ENCODE results near the gene ZNF580.

The ZNF580 gene

DNA sequence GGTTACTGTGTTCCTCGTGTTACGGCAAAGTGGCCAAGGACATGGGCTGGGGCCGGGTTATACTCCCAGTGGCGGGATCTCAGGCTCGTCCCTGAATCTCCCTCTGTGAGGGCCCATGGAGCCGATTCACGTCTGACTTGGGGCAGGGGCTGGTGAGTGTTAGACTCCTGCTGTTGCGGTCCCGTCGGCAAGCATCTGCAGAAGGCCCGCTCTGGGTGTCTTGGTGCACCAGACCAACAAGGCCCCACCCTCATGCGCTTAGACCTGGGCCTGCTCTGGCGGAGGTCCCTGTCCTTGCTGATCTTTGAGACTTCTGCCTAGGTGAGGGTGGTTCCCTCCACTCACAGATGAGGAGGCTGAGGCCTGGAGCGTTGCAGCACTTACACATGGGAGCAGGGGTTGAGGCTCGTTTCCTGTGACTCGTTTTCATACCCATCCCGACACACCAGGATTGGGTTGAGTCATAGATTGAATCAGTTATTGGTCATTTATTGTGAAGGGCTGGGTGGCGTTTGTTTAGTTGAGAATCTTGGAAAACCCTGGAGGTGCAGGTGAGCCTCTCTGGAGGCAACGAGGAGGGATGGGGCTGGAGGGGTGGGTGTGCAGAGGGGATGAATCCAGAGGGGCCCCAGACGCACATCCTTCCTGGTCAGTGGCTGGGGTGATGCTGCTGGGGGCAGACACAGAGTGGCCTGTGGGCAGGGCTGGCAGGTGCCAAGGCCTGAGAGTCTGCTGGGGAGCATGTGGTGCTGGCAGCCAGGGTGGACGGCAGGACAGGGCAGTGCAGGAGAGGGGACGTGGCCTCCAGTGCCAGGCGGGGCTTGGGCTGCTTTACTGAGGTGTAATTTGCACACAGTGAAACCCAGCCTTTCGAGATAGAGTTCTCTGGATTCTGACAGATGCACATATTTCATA, 38.8 kb downstream of the ZNF580 start:
- DNase-seq: no peak

DNA sequence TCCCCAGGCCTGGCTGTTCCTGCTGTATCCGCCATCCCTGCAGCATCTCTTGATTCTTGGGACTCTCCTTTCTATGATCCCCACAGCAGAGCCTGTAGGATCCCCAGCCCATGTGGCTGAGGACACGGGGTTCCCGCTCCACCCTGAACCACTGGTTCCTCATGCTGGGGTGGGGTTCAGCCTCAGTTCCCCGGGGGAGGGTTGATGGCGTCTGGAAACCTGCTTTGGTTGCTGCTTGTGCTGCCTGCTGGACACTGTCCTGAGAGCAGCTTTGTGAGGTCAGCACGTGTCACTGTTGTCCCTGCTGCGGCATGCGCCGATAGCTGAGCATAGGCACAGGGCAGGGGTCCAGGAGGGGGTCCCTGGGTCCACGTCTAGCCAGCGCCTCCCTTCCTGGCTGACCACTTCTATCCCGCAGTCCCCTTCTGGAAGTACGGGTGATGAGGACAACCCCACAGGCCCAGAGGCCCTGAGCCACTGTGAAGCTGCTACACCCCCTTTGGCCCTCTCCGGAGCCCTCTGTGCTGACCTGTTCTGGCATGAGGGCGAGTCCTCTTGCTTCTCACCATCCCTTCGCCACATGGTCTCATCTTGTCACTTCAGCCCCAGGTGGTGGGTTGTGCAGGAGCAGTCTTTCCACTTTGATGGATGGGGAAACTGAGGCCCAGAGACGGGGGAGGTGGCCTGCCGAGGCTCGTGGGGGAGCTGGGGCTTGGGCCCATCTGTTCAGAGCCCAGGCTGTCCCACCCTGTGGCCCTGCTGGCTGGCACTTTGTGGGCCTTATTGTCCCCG, 39.7 kb downstream of the ZNF580 start:
- no peak for DNase-seq

GRCh38 chr19:55681131-55682092, 40.6 kb downstream of the ZNF580 start:
- DNase-seq: no peak

DNA sequence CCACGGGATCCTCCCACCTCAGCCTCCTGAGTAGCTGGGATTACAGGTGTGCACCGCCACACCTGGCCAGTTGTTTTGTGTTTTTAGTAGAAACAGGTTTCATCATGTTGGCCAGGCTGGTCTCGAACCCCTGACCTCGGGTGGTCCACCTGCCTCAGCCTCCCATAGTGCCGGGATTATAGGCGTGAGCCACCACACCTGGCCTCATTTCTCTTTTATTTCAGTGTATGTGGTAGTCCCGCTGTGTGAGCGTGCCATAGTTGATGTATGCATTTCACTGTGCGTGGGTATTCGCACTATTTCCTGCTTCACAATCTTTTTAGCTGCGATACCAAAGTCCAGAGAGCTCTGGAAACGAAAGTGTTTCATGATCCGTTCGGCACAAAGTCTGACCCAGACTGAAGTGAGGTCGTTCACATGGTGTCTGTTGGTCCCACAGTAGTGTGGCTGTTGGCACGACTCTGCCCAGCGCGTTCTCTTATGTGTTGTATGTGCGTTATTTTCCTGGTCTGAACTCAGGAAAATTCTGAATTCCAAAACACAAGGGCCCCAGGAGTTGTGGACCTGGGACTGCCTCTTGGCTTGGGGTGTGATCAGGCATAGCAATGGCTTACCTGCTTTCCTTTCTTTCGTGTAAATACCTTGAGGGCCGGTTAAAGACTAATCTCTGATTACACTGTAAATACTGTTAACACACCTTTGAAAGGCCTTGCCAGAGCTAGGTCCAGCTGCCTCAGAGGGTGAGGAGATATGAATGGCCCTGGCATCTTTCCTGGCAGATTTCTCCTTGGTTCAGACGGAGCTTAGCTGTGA, 42.9 kb downstream of the ZNF580 start:
- no peak for DNase-seq

DNA sequence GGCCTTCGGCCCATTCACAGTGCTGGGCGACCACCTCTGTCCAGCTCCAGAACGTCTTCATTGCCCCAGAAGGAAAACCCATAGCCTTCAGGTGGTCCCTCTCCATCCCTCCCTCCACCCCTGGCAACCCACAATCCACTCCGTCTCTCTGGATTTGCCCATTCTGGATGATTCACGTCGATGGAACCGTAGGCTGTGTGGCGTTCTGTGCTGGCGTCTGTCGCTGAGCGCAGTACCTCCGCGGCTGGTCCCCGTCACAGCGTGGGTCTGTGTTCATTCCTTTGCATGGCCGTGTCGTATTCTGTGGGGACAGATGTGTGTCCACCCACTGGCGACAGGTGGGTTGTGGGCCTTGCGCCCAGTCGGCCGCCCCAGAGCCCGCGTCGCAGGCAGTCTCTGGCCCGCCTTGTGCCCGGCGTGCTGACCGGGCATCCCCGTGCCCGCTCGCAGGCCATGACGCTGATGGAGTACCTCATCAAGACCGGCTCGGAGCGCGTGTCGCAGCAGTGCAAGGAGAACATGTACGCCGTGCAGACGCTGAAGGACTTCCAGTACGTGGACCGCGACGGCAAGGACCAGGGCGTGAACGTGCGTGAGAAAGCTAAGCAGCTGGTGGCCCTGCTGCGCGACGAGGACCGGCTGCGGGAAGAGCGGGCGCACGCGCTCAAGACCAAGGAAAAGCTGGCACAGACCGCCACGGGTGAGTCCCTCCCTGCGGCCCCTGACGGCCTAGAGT, 44.3 kb downstream of the ZNF580 start:
- DNase-seq: no peak

- DNase-seq: no peak
Observed at GRCh38 chr19:55685776-55686175, 45.0 kb downstream of the ZNF580 start.

DNA sequence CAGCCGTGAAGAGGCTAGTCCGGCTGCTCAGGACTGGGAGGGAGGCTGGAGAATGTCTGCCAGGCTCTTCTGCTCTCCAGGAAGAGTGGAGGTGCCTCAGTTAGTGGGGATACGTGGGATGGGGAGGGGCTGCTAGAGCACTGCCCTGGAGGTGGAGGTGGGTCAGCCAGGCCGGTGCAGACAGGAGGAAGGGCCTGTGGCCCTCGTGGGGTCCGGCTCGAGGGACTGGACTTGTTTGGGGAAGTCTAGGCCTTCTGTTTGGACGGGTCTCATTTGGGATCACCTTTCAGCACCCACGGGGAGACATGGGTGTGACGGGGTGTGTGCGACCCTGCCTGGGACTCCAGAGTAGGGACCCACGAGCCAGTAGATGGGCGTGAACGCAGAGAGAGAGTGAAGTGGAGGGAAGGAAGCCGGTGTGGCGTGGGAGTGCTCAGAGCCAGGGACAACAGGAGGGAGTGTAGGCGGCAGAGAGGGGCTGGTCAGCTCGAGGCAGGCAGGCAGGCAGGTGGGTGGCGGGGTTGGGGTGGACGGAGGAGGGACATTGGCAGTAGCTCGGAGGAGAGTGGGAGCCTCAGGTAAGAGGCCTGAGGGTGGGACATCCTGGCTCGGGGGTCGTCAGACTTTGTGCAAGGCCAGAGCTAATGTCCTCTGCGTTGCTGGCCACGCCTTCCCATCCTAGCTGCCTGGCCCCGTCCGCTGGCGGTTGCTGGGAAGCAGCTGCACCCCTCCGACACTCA, 45.7 kb downstream of the ZNF580 start:
- DNase-seq: no peak

- no peak for DNase-seq
Observed at GRCh38 chr19:55687281-55688201, 46.7 kb downstream of the ZNF580 start.

DNA sequence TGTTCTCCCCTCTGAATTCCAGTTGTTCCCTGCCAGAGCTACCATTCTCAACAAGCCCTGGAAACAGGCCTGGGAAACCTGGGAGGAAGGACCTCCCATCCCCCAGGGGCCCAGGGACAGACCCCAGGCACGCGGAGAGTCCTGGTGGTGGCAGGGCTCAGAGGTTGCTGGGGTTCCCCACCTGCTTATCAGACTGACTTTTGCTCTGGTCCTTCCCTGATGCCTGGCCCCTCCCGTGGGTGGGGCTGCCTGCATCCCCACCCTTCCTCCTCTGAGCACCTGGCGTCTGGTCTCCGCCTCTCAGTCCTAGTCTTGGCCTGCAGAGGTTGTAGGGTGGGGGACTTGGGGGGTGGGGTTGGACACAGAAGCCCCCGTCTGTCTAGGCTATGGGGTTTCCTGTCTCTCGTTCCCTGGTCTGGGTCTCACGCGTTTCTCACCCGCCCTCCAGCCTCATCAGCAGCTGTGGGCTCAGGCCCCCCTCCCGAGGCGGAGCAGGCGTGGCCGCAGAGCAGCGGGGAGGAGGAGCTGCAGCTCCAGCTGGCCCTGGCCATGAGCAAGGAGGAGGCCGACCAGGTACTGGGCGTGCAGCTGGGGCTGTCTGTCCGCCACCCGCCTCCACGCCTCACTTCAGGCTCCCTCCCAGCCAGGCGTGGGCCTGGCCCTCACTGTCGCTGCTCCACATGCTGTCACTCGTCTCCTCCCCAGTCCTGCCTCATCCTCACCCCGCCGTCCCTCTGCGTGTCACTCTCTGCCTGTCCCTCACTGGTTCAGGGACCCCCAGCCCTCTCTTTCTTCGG, 47.8 kb downstream of the ZNF580 start:
- no peak for DNase-seq

GRCh38 chr19:55689411-55690108, 48.8 kb downstream of the ZNF580 start:
- no peak for DNase-seq

DNA sequence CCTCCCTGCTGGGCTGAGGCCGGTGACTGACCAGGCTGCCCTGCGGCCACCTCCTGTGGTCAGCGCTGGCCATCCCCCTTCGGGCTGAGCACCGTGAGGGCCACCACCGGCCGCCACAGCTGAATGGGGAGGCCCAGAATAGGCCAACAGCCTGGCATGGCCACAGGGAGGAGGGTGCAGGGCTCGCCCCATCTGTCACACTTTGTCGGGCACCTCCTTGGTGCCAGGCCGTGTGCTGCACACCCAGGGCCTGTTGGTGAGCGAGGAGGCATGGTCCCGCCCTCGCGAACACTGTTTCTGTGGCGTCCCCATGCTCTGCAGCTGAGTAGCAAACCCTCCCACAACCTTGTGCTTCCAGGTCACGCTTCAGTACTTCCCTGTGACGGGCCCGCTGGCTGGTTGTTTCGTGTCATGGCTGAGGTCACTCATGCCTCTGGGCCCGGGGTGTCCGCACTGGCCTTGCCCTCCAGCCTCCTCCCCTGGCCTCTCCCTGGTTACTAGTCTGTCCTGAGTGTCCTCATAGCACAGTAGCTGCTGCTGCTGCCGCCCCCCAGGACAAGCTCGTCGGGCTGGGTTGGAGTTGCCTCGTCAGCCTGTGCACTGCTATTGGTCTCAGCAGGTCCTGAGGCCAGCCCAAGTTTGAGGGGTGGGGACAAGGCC, 49.4 kb downstream of the ZNF580 start:
- DNase-seq: no peak

DNA sequence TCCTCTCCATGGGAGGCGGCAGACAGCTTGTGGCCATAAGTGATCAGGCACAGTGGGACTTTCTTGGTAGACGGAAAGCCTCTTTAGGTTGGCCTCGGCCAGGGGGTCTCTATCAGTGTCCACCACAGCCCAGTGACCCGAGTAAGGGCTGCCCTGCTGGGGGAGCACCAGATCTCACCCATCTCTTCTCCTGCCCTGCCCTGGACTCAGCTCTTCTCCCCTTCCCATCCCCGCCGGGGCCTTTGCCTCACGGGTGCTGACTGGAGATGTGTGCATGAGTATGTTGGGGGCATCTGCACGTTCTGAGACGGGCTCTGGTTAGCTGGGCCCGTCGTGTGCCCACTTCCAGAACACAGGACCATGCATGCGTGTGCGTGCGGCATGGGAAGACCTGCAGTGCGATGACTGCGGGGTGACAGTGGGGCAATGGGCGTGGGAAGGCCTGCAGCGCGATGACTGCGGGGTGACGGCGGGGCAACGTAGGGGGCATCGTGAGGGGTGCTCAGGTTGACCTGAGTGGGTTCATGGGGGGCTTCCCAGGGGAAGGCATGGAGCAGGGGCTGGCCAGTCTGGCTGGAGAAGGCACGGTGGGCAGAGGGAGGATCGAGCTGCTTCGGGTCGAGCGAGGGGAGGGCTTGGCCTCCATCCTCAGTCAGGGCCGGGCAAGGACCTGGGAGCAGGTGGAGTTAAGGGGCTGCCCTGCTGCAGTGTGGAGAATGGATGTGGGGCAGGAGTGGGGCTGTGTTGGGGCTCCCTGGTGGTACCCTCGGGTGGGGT, 50.2 kb downstream of the ZNF580 start:
- DNase-seq: no peak

- DNase-seq: no peak
Observed at GRCh38 chr19:55691561-55692481, 51.0 kb downstream of the ZNF580 start.

GRCh38 chr19:55692681-55693081, 51.9 kb downstream of the ZNF580 start:
- no peak for DNase-seq

All from activated CD8-positive, alpha-beta memory T cell treated with anti-CD3 and anti-CD28 coated beads, Interleukin-2, amount 50 U/mL, for 48 hours (primary cell).